EL (cell line): ENCODE data around the gene TPCN2.

Experiments
- DNase-seq: peaks from one replicate; pipeline ENCODE4 v3.0.0-alpha.2; 2016

Gene TPCN2

DNA sequence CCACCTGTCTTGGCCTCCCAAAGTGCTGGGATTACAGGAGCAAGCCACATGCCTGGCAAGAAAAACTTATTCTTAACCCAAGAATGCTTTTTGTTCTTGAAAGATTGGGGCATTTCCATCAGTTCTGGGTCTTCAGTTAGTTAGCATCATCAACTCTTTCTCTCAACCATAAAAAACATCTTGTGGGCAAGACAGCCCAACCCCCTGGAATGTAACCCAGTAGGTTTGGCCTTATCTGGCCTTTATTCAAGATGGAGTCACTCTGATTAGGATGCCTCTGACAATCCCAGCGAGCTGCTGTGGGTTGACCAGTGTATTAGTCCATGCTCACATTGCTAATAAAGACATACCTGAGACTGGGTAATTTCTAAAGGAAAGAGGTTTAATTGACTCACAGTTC, 9.2 kb upstream of the TPCN2 start:
- no peak for DNase-seq

DNA sequence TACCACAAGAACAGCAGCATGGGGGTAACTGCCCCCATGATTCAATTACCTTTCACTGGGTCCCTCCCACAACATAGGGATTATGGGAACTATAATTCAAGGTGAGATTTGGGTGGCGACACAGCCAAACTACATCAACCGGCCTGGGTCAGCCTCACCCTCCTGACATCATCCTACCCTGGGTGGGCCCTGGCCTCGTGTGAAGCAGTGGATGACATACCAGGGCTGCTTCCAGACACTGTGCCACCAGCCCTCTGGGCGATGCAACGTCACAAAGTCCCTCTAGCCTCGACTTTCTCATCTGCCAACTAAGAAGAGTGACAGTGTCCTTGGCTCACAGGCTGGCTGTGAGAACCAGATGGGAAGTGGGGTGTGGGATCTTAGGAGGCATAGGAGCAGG, 8.7 kb upstream of the TPCN2 start:
- no peak for DNase-seq

DNA sequence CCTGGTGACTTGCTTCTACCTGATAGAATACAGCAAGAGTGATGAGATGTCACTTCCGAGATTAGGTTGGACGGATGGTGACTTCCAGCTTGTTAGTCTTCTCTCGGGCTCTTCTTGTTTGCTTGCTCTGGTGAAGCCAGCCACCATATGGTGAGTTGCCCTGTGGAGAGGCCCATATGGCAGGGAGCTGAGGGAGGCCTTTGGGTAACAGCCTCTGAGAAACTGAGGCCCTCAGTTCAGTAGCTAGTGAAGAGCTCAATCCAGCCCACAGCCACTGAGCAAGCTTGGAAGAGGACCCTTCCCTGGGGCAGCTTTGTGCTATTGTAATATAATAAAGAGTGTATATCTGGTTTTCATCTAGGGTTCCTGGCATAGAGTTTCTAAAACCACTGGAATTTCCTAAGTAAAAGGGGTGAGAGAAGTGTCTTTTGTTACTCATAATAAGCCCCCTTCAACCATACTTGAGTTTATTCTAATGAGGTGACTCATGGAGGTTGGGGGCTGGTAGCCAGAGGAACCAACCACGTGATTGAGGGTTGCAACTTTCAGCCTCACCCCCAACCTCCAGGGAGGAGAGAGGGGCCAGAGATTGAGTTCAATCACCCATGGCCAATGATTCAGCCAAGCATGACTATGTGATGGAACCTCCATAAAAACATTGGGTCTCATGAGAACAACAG, 8.0 kb upstream of the TPCN2 start:
- DNase-seq = peak; percentile 85

DNA sequence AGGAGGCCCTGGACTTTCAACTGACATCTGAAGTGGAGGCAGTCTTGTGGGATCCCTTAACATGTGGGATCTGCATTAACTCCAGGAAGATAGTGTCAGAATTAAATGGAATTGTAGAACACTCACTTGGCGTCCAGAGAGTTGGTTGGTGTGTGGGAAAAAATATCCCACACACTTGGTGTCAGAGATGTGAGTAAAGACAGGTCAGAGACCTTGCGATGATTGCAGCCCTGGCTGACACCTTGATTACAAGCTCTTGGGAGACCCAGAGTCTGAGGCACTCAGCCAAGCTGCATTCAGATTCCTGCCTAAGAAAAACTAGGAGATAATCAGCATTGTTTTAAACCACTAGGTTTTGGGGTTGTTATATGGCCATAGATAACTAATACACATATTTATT, 7.2 kb upstream of the TPCN2 start:
- no peak for DNase-seq

DNA sequence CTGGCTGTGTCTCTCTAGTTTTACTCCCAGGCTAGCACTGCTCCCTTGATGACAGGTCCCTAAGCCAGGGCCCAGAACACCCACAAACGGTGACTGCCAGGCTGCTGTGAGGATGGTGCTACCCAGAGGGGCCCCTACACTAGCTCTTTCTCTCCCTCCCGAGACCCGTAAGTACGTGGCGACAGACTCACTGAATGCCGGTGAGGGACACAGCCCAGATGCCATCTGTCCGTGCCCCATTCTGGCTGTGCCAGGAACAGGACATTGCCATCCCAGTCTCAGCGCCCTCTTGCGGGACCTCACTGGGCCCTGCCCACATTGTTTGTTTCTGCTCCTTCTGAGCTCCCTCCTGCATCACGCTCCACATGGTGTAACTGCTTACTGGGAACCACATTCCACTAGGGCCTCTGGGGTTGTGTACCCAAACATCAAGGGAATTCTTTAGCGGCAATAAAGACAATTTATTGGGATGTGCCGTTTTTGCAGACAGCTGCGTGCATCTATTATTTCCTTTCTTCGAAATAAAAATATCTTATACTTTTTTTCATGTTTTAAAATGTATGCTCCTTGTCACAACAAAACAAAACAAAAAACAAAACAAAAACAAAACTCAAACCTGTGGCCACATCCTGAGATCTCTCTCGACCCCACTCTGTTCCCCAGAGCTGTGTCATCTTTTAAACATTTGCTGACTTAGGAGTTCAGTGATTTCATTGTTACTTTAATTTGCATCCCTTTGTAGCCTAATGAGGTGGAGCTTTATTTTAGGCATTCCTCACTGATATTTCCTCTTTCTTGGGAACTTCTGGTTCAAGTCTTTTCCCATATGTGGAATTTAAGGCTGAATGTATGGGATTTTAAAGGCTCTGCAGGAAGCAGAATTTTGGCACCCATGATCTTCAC, 4.4 kb upstream of the TPCN2 start:
- DNase-seq = peak; percentile 85

DNA sequence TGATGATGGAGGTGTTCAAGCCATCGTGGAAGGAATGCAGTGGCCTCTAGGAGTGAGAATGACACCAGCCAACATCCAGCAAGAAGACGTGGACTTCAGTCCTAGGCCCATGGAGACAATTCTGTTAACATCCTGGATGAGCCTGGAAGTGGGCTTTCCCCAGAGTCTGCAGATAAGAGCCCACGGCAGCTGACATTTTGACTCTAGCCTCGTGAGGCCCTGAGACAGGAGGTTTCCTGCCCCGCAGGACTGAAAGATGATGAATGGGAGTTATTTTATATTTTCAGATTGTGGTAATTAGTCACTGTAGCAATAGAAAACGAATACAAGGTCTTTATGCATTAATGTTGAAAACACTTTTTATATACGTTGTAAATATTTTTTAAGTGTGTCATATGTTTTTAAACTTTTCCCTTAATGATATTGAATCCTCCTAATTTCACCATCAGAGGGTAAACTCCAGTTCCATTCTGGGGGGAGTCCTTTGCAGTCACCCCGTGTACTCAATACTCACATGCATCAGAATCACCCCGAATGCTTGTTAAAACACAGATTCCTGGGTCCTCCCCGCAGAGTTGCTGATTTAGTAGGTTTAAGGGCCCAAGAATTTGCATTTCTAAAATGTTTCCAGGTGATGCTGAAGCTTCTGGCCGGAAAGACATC, 570 bp upstream of the TPCN2 start:
- DNase-seq = no peak

DNA sequence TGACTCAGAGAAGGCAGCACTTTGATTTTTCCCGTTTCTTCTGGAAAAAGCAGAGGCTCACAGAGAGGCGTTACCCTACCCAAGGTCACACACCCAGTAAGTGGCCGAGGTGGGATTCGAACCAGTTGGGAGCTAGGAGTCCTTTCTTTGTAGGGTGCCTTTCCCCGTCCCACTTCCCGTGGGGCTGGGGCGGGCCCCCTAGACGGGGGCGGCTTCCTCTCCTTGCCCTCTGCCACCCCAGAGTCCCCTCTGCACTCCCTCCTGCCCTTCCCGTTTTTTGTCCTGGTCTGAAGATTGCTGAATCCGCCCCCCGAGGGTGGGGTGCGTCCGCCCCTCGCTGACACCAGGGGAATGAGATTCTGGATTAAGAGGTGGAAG, 747 bp downstream of the TPCN2 start:
- no peak for DNase-seq

DNA sequence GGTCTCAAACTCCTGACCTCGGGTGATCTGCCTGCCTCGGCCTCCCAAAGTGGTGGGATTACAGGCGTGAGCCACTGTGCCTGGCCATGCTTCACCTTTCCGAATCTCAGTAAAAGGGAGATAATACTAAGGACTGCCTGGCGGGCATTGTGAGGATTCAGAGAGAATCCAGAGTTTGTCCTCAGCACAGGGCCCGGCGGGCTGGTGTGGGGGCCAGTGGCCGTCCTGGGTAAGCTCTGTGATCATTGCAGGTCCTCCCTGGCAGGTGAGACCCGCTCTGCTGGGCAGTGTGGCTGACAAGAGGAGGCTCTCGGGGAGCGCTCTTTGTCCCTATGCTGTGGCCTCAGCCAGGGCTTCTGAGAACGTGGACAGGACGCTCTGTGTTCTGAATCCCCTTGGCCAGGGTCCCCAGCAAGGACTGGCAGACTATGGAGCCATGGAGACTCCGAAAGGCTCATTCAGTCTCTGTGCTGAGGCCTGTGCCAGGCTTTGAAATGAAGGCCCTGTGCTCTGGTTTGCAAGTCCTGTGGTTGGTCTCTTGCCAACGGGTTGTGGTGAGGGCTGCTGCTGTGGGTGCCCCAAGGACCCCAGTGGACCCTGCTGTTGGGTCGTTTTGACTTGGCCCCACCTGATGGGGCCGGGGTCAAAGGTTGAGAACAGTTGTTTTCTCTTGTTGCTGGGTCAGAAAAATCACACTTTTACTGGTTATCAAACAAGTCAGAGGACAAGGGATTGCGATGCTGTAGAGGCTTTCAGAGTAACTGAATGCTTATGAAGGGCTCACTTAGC, 2.1 kb downstream of the TPCN2 start:
- no peak for DNase-seq

DNA sequence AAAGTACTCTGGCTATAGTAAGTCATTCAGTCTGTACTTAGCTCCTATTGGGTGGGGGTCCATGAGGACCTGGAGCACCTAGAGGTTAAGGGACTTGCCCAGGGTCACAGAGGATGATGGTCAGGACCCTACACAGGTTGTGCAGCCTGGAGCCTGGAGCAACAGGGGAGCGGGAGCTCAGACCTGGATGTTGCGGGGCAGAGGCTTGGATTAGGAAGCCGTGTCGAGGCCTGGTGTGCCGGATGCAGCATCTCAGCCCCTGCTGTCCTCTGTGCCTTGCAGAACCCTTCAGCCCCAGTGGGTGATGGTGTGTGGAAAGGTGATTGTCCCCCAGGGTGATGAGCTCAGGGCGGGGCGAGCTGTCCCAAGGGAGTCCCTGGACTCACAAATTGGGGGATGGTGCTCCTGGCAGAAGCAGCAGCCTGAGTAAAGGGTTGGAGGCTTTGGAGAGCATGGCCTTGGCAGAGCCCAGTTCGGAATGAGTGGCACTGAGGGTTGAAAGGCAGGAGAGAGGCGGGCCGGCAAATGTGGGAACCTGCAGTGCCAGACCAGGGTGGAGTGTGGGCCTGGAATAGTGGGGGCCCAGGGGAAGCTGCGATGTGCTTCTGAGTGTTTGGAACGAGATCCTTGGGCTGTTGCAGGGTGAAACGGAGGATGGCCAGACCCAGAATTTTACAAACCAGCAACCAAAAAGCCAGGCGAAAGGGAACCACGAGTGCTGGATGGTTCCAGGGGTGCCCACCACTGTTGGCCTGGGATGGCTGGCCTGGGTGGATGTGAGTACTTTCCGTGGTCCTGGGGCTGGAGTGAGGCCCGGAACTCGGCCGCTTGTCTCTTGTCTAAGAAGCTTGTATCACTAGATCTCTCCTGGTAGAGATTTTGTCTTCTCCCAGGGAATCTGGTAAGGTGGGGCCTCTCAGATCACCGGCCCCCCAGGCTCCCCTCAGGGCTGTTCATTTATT, 2.9 kb downstream of the TPCN2 start:
- DNase-seq = no peak

DNA sequence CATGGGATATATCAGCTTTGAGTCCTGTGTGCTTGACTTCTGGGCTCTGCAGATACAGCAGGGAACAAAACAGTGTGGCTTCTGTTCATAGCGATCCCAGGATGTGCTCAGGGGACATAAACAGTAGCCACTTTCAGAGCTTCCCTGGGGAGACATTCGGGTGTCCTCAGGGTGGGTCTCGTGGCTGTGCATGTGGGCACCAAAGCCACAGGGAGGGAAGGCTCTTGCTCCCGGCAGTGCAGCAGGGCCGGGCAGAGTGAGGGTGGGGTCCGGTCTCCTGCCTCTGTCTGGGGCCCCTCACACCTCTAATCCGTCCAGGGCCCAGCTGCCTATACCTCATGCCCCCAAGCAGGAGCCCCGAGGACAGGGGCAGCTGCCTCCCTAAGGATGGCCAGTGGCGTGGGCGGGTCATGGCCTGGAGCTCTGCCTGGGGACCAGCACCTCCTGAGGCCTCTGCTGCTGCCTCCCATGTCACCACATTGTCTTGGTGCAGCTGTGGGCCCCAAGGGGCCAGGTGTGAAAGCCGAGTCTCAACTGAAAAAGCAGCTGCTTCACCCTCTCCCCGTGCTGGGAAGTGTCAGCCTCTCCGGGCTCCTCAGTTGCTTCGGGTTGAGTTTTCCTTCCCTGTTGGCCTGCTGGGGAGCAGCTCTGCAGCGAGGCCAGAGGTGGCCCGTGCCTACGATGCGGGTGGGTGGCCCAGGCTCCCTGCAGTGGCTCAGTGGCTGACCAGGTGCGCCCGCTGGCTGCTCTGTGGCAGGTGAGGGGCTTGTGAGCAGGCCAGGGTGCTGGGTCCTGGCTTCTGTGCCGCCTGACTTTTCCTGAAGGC, 3.8 kb downstream of the TPCN2 start:
- DNase-seq = no peak

DNA sequence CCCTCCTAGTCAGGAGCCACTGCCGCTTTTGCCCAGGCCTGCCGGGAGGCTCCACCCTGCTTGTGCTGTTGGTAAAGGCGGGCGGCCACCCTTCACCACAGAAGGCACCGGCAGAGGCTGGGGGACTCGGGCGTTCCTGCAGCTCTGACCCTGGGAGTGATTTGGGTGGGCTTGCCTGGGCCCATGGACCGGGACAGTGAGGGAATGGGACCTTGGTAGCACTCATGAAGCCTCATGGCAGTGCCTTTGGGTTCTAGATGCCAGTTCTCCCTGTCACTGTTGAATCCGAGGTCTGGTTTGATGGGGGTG, 4.4 kb downstream of the TPCN2 start:
- DNase-seq = no peak

DNA sequence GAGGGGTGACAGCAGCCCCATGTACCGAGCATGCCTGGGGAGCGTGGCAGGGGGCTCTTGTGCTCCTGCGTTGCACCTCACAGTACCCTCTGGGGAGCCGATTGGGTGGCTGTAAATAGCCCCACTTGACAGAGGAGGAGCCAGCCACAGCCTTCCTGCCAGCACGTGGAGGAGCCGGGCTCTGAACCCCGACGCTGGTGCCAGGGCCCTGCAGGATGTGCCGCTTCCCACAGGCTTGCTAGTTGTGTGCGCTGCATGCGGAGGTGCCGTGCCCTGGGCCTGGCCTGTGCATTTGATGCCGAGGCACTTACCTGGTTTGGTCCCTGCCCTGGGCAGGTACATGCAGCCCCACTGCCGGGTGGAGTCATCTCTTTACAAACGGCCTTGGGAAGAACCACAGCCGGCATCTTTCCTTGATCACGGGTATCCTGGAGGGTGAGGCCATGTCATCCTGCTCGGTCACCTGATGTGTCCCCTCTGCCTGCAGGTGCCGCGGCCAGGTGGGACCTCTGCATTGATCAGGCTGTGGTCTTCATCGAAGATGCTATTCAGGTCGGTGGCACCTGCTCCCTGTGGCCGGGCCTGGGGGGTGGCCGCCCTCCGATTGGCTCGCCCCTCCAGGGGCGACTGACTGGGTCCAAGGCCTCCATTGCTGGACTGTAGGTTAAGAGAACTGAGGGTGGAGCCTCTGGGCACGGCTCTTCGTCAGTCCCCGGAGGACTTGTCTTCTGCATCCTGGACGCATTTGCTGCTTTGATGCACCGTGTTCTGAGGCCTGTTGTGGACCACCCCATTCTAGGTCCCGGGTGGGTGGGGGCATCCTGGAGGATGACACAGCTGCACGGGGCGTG, 5.0 kb downstream of the TPCN2 start:
- no peak for DNase-seq

DNA sequence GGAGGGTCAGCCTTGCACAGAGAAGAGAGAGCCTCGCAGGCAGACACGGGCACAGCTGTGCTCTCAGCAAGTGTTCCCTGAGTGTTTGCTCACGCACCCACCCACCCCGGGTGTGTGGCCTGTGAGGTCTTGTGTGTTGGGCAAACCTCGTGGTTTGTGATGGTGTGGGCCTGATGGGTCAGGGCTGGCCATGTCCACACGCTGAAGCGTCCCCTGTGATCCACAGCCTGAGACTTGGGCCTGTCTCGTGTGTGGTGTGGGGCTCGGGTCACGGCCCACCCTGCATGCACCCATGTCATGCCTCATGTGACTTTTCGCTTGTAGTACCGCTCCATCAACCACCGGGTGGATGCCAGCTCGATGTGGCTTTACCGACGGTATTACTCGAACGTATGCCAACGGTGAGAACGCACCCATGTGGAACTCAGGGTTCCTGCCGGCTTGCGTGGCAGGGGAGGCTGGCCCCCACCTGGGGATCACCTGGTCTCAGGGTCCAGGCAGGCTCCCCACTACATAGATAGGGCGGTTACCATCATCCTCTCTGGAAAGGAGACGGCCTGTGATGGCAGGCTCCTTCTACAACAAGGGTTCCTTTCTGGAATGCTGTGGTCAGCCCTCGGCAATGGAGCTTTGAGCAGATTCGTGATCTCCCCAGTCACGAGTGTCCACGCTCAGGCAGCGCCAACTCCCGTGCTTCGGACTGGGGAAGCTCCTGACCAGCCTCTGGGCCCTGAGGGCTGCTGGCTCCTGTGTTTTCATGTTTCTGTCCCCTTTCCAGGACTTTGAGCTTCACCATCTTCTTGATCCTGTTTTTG, 5.9 kb downstream of the TPCN2 start:
- no peak for DNase-seq

DNA sequence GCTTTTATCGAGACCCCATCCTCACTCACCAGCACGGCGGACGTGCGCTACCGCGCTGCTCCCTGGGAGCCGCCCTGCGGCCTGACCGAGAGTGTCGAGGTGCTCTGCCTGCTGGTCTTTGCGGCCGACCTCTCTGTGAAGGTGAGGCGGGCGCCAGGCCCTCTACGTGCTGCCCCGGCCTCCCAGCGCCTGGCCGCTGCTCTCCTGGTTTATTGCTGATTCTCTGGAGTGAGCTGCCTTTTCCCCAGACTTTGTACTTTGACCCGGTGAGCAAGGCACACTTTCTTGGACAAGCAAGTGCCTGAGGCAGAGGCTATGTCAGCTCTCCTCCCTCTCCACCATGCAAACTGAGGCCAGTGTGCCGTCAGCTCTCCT, 6.5 kb downstream of the TPCN2 start:
- DNase-seq = no peak

DNA sequence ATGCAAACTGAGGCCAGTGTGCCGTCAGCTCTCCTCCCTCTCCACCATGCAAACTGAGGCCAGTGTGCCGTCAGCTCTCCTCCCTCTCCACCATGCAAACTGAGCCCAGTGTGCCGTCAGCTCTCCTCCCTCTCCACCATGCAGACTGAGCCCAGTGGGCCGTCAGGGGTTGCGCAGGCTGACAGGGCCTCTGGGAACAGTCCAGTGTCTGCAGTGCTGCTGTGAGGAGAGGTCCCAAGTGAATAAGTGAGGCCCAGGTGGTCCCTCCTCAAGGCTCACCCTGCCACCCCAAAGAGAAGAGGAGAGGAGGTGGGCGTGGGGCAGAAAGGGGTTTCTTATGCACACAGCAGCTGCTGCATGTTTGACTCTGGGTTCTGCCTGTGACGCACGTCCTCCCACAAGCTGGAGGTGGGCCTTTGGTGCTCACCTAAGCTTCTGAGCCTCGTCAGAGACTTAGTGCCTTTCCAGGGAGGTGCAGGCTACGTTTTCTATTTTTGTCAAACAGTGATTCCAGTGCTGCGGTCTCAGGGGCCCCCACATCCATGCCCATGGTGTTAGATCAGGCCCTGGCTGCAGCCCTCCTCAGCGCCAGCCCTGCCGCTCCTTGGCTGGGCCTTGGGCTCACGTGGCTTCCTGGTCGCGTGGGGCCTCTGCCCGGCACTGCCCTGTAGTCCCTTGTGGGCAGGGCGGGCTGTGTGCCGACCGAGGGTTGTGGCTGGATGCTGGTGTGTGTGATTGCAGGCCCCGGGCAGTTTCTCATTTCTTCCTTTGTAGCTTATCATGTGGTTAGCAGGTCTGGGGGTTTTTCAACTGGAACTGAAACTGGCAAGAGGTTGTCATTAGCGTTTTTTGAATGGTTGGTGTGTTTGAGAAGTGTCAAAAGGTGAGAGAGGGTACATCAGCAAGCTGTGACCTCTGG, 7.1 kb downstream of the TPCN2 start:
- DNase-seq = no peak

DNA sequence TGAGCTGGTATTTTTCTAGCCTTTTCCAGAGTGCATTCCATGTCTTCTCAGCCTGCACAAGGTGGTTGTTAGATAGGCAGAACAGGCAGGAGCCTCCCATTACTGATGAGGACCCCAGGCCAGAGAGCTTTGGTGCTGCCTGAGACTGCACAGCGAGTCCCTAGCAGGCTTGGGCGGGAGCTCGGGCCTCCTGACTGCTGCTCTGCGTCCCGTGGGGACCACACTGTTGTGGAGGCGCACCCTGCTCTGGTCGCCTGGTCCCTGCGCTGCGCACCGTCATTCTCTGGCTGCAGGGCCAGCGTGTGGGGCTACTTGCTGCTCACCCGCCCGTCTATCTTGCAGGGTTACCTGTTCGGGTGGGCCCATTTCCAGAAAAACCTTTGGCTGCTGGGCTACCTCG, 8.5 kb downstream of the TPCN2 start:
- DNase-seq = no peak

DNA sequence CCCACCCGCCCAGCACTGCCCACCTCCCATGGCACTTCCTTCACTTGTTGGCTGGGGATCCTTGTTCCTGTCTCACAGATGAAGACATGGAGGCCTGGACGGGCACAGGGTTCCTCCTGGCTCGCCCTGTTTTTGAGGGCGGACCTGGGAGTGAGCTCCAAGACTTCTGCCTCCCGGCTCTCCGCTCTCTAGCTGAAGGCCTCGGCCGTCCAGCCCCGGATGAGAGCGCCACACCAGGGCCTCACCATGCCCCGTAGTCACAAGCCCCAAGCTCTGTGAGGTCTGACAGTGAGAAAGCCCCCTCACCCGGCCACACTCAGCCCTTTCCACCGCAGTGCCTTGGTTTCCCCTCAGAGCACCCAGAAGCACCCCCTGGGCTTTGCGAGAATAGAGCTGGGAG, 9.1 kb downstream of the TPCN2 start:
- DNase-seq = no peak
